ENCODE data around the gene RBM33. TPM values are rescaled to one million over a fixed set of nuclear protein-coding genes. Genes with fewer than 3 reads are reported as not detected.

Gene RBM33
- total and polyA plus RNA-seq, 2 of the 8 experiments (the other 6 are each of a cell fraction or from before 2014, with no cell fraction given): 16.5 to 64.6 TPM

DNA sequence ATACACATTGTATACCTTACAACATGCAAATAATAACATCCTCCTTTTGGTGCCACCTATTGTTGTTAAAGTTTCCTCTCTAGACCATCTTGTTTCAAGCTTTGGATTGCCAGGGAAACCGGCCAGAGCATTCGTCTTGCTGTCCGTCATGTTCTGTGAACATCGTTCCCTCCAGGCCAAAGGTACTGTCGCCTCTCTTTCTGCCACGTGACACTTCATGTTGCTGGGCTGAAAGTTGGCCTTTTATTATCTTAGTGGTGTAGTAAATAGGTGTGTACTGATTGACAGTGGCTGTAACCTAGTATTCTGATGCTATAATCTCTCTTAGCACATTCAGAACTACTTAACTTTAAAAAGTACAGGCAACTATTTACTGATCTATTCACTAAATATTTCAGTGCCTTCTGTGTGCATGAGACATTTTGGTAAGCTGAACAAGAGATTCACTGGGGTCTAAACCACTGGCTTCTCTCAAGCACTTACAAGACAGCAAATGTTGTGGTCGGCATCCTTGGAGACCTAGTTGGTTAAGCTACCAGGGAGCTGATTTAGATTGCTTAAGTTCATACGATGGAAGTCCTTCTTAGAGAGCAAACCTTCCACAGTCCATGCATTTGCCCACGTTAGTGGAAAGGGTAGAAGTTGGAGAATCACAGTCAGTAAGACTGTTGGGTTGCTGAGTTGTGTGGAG, 115.4 kb downstream of the RBM33 start:
- WGBS, 2 experiments (ENCODE audit: extremely low coverage in 1 of 2, insufficient coverage in 1 of 2, insufficient read length in 1 of 2, insufficient replicate concordance in 2 of 2, low coverage in 1 of 2, low lambda C conversion rate in 2 of 2, missing lambda C conversion rate in 1 of 2): 94% methylated on average over 9 of the region's 9 CpGs; no CpG with 5 or more reads in 1 of the 2 experiments
- Histone ChIP-seq H3K36me3 (ENCODE audit: control insufficient read depth in 2 of 4, insufficient read depth in 4 of 4, low read length in 3 of 4) (peaks cover 3 to 10% (median 9%) of the 10 kb centered on the region in 4 experiments; a peak in 4 of 8 replicates), H3K79me2 (ENCODE audit: control insufficient read depth in 1 of 2, insufficient read depth in 2 of 2, low read length in 2 of 2) (peaks cover 3 to 71% of the 10 kb centered on the region in 2 experiments; a peak in 3 of 4 replicates), H3K56ac (replicated peaks; ENCODE audit: insufficient read length, low read depth, low read length) (no peak overlapping the region), H3K4me1 (replicated peaks in 1 of 4; ENCODE audit: control insufficient read depth in 3 of 4, insufficient read depth in 4 of 4, low read length in 3 of 4) (peaks cover 2 to 6% (median 3%) of the 10 kb centered on the region in 4 experiments; a peak in 6 of 7 replicates), H3K4me3 (ENCODE audit: extremely low read depth in 1 of 4, insufficient read depth in 2 of 4, low read depth in 3 of 4, low read length in 4 of 4) (no peak overlapping the region), H2BK5ac (ENCODE audit: low read depth, low read length) (no peak overlapping the region), H3K9ac (replicated peaks in 1 of 4; ENCODE audit: extremely low read depth in 1 of 4, low read depth in 3 of 4, low read length in 3 of 4) (no peak overlapping the region), H3K4me2 (ENCODE audit: insufficient read depth in 1 of 2, low read depth in 2 of 2, low read length in 2 of 2) (no peak overlapping the region), H3K79me1 (ENCODE audit: low read depth, low read length) (peaks cover 16% of the 10 kb centered on the region), H3K14ac (ENCODE audit: insufficient read length) (no peak overlapping the region), H3K23ac (ENCODE audit: insufficient read length) (no peak overlapping the region), H4K8ac (ENCODE audit: extremely low read depth, insufficient read depth, low read length) (no peak overlapping the region), H2BK15ac (ENCODE audit: low read length) (no peak overlapping the region), H3K27ac (ENCODE audit: low read depth, low read length) (no peak overlapping the region), H3K4ac (replicated peaks; ENCODE audit: insufficient read length, low read depth, low read length) (no peak overlapping the region), H4K91ac (replicated peaks; ENCODE audit: insufficient read length, low read length) (no peak overlapping the region), H3K18ac (ENCODE audit: extremely low read depth, low read length) (no peak overlapping the region), H3K27me3 (replicated peaks in 1 of 4; ENCODE audit: control insufficient read depth in 3 of 4, extremely low read depth in 1 of 4, insufficient read depth in 3 of 4, low read length in 3 of 4) (no peaks in the 10 kb centered on the region), H2BK20ac (ENCODE audit: low read length) (no peak overlapping the region), H2BK12ac (ENCODE audit: low read depth, low read length) (no peak overlapping the region), H2AFZ (ENCODE audit: low read length) (no peak overlapping the region), H2BK120ac (replicated peaks; ENCODE audit: low read depth, low read length) (no peak overlapping the region), H4K20me1 (replicated peaks in 1 of 2; ENCODE audit: control insufficient read depth in 1 of 2, insufficient read depth in 2 of 2, low read length in 2 of 2) (peaks cover 0 to 15% of the 10 kb centered on the region in 2 experiments), H2AK5ac (ENCODE audit: low read depth, low read length) (no peak overlapping the region), H3K23me2 (ENCODE audit: low read depth, low read length) (no peaks in the 10 kb centered on the region), H3K9me3 (ENCODE audit: insufficient read depth in 2 of 2, low read depth in 1 of 2, low read length in 1 of 2) (peaks cover 6 to 8% of the 10 kb centered on the region in 2 experiments; a peak in 2 of 4 replicates), H4K5ac (ENCODE audit: insufficient read length, low read depth, low read length) (no peak overlapping the region)
- FAIRE-seq (no peak), DNase-seq (ENCODE audit: low read depth in 1 of 2, low spot score in 2 of 2) (no peak)
- ChIA-PET POLR2A (ENCODE audit: partially characterized antibody) (no interaction called here), CTCF (ENCODE audit: partially characterized antibody) (interaction anchor here (0.6 to 1.1 kb wide), 3 partner anchors 19 to 273 kb away, joined by 3 to 7 read pairs (median 4); no protein-coding TSS in a partner anchor)
- TF ChIP-seq ASH2L (IDR thresholded peaks at IDR 0.05; ENCODE audit: low read length) (no peak), SAP30 (IDR thresholded peaks at IDR 0.05; ENCODE audit: insufficient read depth, insufficient replicate concordance, low read length) (no peak)
